K562 (cell line): ENCODE measurements around the gene ERVW-1. TPM values are rescaled to one million over a fixed set of nuclear protein-coding genes. Genes with fewer than 3 reads are reported as not detected.

Experiments used
- ATAC-seq: fragments of 200-7000 bp; cut with Tn5 transposase; 3 replicates; pipeline ENCODE4 v1.9.1; 2020; ENCODE audit warnings: moderate library complexity
- BruUV-seq: library from RNA; stranded (reverse); fragments of 400-500 nt; replicated peaks from 2 replicates; lab custom pipeline; 2021; lab: Mats Ljungman, UMichigan
- CTCF ChIA-PET: fragments of 300-600 bp; formaldehyde crosslinking; extraction: SDS; loops from one replicate; lab custom pipeline; 2021; ENCODE audit warnings: low intra/inter-chr PET ratio; lab: Yijun Ruan, JAX
- POLR2A ChIA-PET: fragments of 300-600, 350-650 bp; sonication (Branson Sonifier 250); formaldehyde crosslinking; extraction: SDS; loops from one replicate; lab custom pipeline; 2021; ENCODE audit warnings: antibody characterized with exemption, inconsistent platforms; lab: Yijun Ruan, JAX
- DNase-seq, 4 experiments: peaks; one replicate each; pipeline versions ENCODE4 v3.0.0 to v3.0.0-alpha.2; 2011 to 2018; ENCODE audit warnings: low spot score in 3 of 4, mixed read lengths in 3 of 4; ENCODE audit errors: extremely low read depth in 1 of 4
- FAIRE-seq: peaks from 2 replicates; lab custom pipeline; 2011; peaks lifted over from hg19 to GRCh38; lab: Jason Lieb, UNC
- H2AFZ ChIP-seq: 2 replicates; pipeline ENCODE4 v1.6.0; 2011; ENCODE audit warnings: low read depth, low read length, control low read depth, inconsistent platforms
- H3K27ac ChIP-seq: fragments of 200-600 bp; 3 replicates; pipeline ENCODE4 v1.8.0; 2011; ENCODE audit warnings: low read depth, mild to moderate bottlenecking, control low read depth, inconsistent platforms, low read length, moderate library complexity, mixed read lengths; ENCODE audit errors: extremely low read depth
- H3K27me3 ChIP-seq, 2 experiments: fragments of 300-600 bp in 1 of 2; 2 replicates in 1 of 2; 3 replicates in 1 of 2; pipeline versions ENCODE4 v1.6.0 to v1.8.0; 2011; ENCODE audit warnings: inconsistent platforms in 2 of 2, low read length in 2 of 2, mild to moderate bottlenecking in 1 of 2, mixed read lengths in 1 of 2, moderate library complexity in 1 of 2; ENCODE audit not compliant: control insufficient read depth in 2 of 2, insufficient read depth in 2 of 2
- H3K36me3 ChIP-seq: fragments of 300-600 bp; 3 replicates; pipeline ENCODE4 v1.8.0; 2011; ENCODE audit warnings: mild to moderate bottlenecking, low read length, inconsistent platforms; ENCODE audit not compliant: control insufficient read depth, insufficient read depth
- H3K4me1 ChIP-seq, 2 experiments: fragments of 200-600 bp in 1 of 2; replicated peaks in 1 of 2; 2 replicates in 1 of 2; 3 replicates in 1 of 2; pipeline versions ENCODE4 v1.5.1 to v1.8.0; 2011; ENCODE audit warnings: inconsistent platforms in 2 of 2, low read length in 2 of 2, mild to moderate bottlenecking in 1 of 2, mixed read lengths in 1 of 2, moderate library complexity in 1 of 2; ENCODE audit not compliant: control insufficient read depth in 2 of 2, insufficient read depth in 2 of 2
- H3K4me2 ChIP-seq: 2 replicates; pipeline ENCODE4 v1.6.1; 2011; ENCODE audit warnings: low read length, control low read depth, inconsistent platforms, mixed read lengths; ENCODE audit not compliant: insufficient read depth
- H3K4me3 ChIP-seq: fragments of 200-600 bp; sonication (generic), shearing (Covaris generic); 2 replicates; pipeline ENCODE4 v1.5.1; 2016; ENCODE audit warnings: control low read depth, inconsistent platforms
- H3K79me2 ChIP-seq: fragments of 200-600 bp; 3 replicates; pipeline ENCODE4 v1.8.0; 2011; ENCODE audit warnings: low read length, inconsistent platforms; ENCODE audit not compliant: control insufficient read depth, insufficient read depth
- H3K9ac ChIP-seq, 2 experiments: 2 replicates each; pipeline versions ENCODE4 v1.6.0 to v1.6.1; 2011; ENCODE audit warnings: low read depth in 2 of 2, low read length in 2 of 2, control low read depth in 1 of 2, inconsistent platforms in 1 of 2, mild to moderate bottlenecking in 1 of 2, mixed read lengths in 1 of 2; ENCODE audit not compliant: insufficient read depth in 1 of 2
- H3K9me1 ChIP-seq: one replicate; pipeline ENCODE4 v1.6.0; 2011; ENCODE audit warnings: inconsistent platforms, mild to moderate bottlenecking, low read length, moderate library complexity; ENCODE audit not compliant: control insufficient read depth, insufficient read depth
- H3K9me3 ChIP-seq: replicated peaks from 2 replicates; pipeline ENCODE4 v1.5.1; 2011; ENCODE audit warnings: low read depth, low read length, inconsistent platforms; ENCODE audit not compliant: control insufficient read depth, insufficient read depth
- H4K20me1 ChIP-seq: replicated peaks from 2 replicates; pipeline ENCODE4 v1.6.1; 2011; ENCODE audit warnings: low read length, inconsistent platforms, mixed read lengths; ENCODE audit not compliant: control insufficient read depth, insufficient read depth
- ARNT ChIP-seq, 2 experiments: fragments of 450-650 bp; IDR thresholded peaks; 2 replicates each; pipeline ENCODE4 v1.6.1; 2016; ENCODE audit warnings: mild to moderate bottlenecking in 1 of 2
- CBFB ChIP-seq: sonication (generic); formaldehyde crosslinking; IDR thresholded peaks from 2 replicates; pipeline ENCODE4 v1.4.0; 2020; ENCODE audit warnings: mild to moderate bottlenecking, missing genetic modification reagents
- CEBPG ChIP-seq, 3 experiments: fragments of 200-800 bp in 1 of 3; sonication (Bioruptor generic) in 1 of 3; sonication (generic) in 1 of 3; formaldehyde crosslinking in 1 of 3; IDR thresholded peaks in 2 of 3; conservative IDR thresholded peaks in 1 of 3; 2 replicates each; pipeline versions ENCODE4 v1.6.1 to v1.8.0; 2016 to 2022; ENCODE audit warnings: missing compliant biosample characterization in 2 of 3, missing genetic modification characterization in 2 of 3, mild to moderate bottlenecking in 1 of 3, missing genetic modification reagents in 1 of 3
- CREB3L1 ChIP-seq: fragments of 450-650 bp; IDR thresholded peaks from 2 replicates; pipeline ENCODE4 v1.6.1; 2014; ENCODE audit warnings: low read depth, mild to moderate bottlenecking, moderate library complexity, borderline replicate concordance
- HDAC8 ChIP-seq: fragments of 450-650 bp; IDR thresholded peaks from 2 replicates; pipeline ENCODE4 v1.6.1; 2016; ENCODE audit warnings: mild to moderate bottlenecking, missing genetic modification characterization, moderate library complexity, missing compliant biosample characterization
- KAT7 ChIP-seq: sonication (generic); formaldehyde crosslinking; IDR thresholded peaks from 2 replicates; pipeline ENCODE4 v1.8.0; 2022; ENCODE audit warnings: missing genetic modification reagents, mild to moderate bottlenecking, borderline replicate concordance
- ZNF24 ChIP-seq: fragments of 450-650 bp; IDR thresholded peaks from 2 replicates; pipeline ENCODE4 v1.6.1; 2016
- ZNF324 ChIP-seq: fragments of 250-450 bp; sonication (Bioruptor Pico); IDR thresholded peaks from 2 replicates; pipeline ENCODE4 v1.4.0; 2020; ENCODE audit warnings: mild to moderate bottlenecking
- WGBS: fragments of 100-300 bp; shearing (Covaris generic); methylation state at CpG from one replicate; pipeline ENCODE4 v1.1.6; 2016; ENCODE audit warnings: low coverage, mixed read lengths; ENCODE audit not compliant: insufficient coverage; ENCODE audit errors: missing lambda C conversion rate; 5-methylcytosine and 5-hydroxymethylcytosine counted together
- in situ Hi-C: fragments of 300-500 bp; cut with MboI; formaldehyde crosslinking; loops from 4 replicates; pipeline ENCODE4 v1.15.0; 2018; ENCODE audit warnings: inconsistent platforms, mixed read lengths
- intact Hi-C: fragments of 100-400 bp; cut with micrococcal nuclease; formaldehyde crosslinking; loops from 2 replicates; pipeline ENCODE4 v1.14.2; 2022
- polyA plus RNA-seq, 8 experiments: library from polyadenylated mRNA; depleted of rRNA in 4 of 8; stranded (reverse) in 5 of 8; unstranded in 3 of 8; fragments of >200 nt; fragmentation: Nextera tagmentation in 2 of 8; fragmentation: Illumina TruSeq in 1 of 8; extraction: Ambion mirVana in 2 of 8; extraction: Trizol in 1 of 8; gene quantifications; 2 replicates each; pipeline versions ENCODE4 v1.2.1 to v1.2.3, GENCODE V29; 2011 to 2014; ENCODE audit warnings: inconsistent platforms in 1 of 8, missing spikeins in 1 of 8
- total RNA-seq, 7 experiments: library from RNA; depleted of rRNA in 6 of 7; stranded (reverse); fragments of >200 nt in 6 of 7; fragmentation: Illumina TruSeq in 2 of 7; extraction: Trizol in 2 of 7; gene quantifications; 2 replicates each; pipeline versions ENCODE4 v1.2.1 to v1.2.3, GENCODE V29; 2011 to 2021; ENCODE audit warnings: low replicate concordance in 1 of 7

Gene ERVW-1
- total and polyA plus RNA-seq, 9 of the 15 experiments (the other 6 are each of a cell fraction or from before 2014, with no cell fraction given), result not detected

GRCh38 chr7:92423710-92424131 is 54.0 kb downstream of the ERVW-1 start (continued):
- no peak for TF ChIP-seq CEBPG (CRISPR knock-in tag; IDR thresholded peaks at IDR 0.05)
- TF ChIP-seq CEBPG (tag; conservative IDR thresholded peaks at IDR 0.05 in 1 of 2, IDR thresholded peaks at IDR 0.05 in 1 of 2), result no peak
- TF ChIP-seq ZNF24, result no peak
- 0 out of 4 replicates have a peak, but pooled peaks of 1 of the 2 experiments have one; percentile 33 for TF ChIP-seq ARNT (IDR thresholded peaks at IDR 0.05)
- no peak for TF ChIP-seq CREB3L1
- TF ChIP-seq KAT7 (CRISPR knock-in tag), result no peak
- no peak for TF ChIP-seq HDAC8 (tag)

DNA sequence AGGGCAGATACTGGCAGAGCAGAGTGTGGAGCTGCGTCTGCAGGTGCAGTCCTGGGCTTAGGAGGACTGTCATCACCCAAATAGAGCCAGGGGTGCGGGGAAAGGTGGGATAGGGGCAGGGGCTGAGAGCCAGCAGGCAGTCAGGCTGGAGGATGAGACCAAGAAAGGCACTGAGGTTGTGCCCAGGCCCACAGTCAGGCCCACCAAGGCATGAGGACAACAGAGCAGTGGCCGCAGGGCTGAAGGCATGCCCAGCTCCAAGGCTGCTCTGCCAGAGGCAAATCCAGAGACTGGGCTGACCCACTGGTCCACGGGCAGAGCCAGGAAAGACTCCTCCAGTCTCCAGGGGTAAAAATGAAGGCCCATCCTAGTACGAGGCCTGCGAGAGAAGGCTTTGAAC is 54.8 kb downstream of the ERVW-1 start:
- peak overlapping the region; percentile 100; the same call in 1 of the 2 replicates for H2AFZ ChIP-seq

More for the DNA sequence above, 54.8 kb downstream of the ERVW-1 start:
- H3K27ac ChIP-seq, result no peak overlapping the region
- TF ChIP-seq ZNF324 (CRISPR knock-in tag) (no peak), CBFB (0 out of 2 replicates have a peak, but pooled peaks have one; percentile 21)
- TF ChIP-seq, all 486 proteins: peak for 1
- intact Hi-C loops, result loop anchor here (5.0 to 10.0 kb wide), 2 partner anchors 291 to 632 kb away; partner anchors contain the start of gene CYP51A1
- ChIA-PET POLR2A (interaction anchor here (0.8 to 3.3 kb wide), 3 partner anchors 10 to 288 kb away, joined by 4 to 13 read pairs (median 6); partner anchors contain the start of genes CYP51A1 and GATAD1), CTCF (interaction anchor here (0.7 kb wide), 1 partner anchor 585 kb away, joined by 3 read pairs; no protein-coding TSS in a partner anchor)
- no peaks in the 10 kb centered on the region; the same call in 2 of the 3 replicates for H3K36me3 ChIP-seq
- FAIRE-seq (no peak), DNase-seq (no peak), ATAC-seq (no peak)
- no peaks in the 10 kb centered on the region for H3K9me3 ChIP-seq
- H3K4me1 ChIP-seq, result peaks cover 14 to 20% of the 10 kb centered on the region in 2 experiments
- peak overlapping the region in 1 of 2 experiments; percentile 26; a peak in 1 of 4 replicates for H3K9ac ChIP-seq
- in situ Hi-C loops, result loop anchor here (10.0 kb wide), 1 partner anchor 588 kb away; no protein-coding TSS in a partner anchor
- no peaks in the 10 kb centered on the region for H3K27me3 ChIP-seq
- no peaks in the 10 kb centered on the region for H4K20me1 ChIP-seq
- H3K4me3 ChIP-seq, result no peak overlapping the region
- no peaks in the 10 kb centered on the region for H3K79me2 ChIP-seq
- WGBS, result 88% methylated on average over 6 of the region's 6 CpGs
- H3K9me1 ChIP-seq, result no peaks in the 10 kb centered on the region
- no peak overlapping the region for H3K4me2 ChIP-seq
- no TSS peak for BruUV-seq
